ENCODE measurements around the gene PYGO2.

The PYGO2 gene

DNA sequence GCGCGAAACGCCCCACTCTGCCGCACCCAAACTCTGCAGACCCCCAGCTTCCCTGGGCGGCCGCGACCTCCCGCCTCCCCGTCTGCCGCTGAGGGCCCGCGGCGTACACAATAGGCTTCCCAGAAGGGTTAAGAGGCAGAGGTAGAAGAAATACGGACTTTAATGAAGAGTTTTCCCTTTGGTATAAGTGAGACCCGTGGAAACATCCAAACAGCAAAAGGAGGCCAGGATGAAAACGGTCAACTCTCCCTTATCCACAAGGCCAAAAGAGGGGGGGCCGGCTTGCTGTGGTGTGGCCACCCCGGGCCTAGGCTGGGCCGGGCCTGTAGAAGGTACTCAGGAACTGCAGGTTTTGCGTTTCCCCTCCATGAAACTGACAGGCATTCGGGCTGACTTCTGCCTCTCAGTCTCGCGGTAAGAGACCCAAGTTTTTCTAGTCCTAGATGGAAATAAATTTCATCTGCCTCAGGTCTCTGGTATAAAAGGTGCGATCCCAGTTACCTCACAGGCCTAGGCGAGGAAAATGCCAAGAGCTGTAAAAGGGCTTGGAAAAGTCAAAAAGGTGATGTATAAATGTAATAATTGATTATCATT lies 671 bp upstream of the PYGO2 start:
- no peak for DNase-seq (ENCODE audit: low spot score)

DNA sequence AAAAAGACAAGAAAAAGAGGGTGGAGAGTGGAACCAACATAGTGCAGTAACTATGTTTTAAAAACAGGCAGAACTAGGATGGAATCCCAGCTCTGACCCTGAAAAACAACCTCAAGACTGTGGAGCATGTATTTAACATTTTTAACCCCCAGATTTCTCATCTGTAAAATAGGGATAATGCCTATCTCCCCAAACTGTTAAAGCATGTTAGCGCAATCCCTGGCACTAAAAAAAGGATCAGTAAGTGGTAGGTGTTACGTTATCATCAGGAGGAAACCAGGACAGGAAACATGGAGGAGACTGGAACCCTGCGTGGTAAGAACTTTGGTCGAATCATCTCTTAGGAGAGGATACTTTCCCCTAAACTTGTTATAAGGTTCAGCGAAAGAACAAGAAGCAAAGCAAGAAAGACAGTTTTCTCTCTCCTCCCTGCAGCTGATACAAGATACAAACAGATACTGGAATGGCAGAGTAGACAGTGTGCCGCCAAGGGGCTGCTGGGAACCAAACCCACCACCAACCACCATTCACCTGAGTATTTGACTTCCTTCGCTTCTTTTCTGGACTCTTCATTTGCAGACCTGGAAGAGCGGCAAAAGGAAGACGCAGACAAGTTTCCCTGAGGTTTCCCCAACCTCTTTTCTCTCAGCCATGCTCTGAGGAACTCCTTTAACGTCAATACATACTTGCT lies 991 bp downstream of the PYGO2 start:
- DNase-seq (ENCODE audit: low spot score) = no peak

DNA sequence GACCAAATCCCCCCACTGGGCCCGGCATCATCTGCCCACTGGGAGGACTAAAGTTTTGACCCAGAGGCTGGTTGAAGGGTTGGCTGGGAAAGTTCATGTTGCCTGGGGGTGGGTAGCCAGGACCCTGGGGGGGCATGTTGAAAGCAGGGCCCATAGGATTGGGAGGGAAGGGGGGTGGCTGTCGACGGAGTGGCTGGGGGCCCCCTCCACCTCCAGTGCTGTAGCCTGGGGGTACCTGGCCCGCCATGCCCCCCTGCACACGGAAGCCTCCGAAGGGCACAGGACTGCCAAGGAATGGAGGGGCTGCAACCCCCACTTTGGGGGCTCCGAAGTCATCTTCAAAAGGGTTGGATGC lies 2.2 kb downstream of the PYGO2 start:
- DNase-seq (ENCODE audit: low spot score) = no peak

DNA sequence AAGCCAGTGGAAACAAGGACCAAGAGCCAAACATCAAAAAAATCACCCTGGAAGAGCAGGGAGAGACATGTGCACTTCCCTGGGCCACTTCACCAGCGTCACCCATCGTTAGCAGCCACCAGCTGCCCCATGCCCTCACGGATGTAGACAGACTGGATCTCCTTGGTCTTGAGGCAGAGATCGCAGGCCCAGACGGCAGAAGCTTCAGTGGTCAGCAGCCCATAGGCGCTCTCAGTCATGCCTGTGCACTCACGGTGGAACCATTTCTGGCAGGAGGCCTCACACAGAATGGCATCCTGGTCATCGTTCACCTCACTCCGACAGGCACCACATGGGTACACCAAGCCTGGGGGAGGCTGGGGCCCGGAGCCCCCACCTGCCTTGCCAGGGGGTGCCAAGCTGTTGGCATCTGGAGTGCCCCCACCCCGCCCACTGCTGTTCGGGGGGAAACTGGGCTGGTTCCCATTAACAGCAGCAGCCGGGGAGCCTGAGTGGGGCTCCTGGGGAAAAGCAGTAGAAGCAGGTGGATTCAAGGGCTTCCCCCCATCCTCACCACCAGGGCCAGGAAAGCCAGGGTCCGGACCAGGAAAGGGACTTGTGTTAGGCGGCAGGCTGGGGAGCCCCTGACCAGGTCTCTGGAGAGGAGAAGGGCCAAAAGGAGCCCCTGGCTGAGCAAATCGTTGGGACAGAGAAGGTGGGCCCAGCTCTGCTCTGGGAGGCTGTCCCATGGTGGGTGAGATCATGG lies 2.7 kb downstream of the PYGO2 start:
- no peak for DNase-seq (ENCODE audit: low spot score)

DNA sequence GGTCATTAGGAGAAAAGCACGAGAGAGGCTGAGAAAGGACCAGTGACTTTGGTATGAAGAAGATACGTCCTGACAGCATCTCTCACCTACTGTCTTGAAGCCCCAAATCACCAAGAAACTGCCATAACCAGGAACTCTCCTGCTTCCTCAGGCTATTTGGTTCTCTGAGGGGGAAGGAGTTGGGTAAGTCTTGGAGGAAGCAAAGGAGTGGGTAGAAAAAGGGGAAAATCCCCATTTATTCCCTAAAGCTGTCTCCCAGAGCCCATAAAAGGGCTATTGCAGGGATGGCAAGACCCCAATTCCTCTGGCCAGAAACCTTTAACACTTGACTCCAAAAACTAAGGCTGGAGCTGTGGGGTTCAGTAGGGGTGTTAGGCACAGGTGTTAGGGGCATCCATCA lies 3.5 kb downstream of the PYGO2 start:
- DNase-seq (ENCODE audit: low spot score) = no peak

DNA sequence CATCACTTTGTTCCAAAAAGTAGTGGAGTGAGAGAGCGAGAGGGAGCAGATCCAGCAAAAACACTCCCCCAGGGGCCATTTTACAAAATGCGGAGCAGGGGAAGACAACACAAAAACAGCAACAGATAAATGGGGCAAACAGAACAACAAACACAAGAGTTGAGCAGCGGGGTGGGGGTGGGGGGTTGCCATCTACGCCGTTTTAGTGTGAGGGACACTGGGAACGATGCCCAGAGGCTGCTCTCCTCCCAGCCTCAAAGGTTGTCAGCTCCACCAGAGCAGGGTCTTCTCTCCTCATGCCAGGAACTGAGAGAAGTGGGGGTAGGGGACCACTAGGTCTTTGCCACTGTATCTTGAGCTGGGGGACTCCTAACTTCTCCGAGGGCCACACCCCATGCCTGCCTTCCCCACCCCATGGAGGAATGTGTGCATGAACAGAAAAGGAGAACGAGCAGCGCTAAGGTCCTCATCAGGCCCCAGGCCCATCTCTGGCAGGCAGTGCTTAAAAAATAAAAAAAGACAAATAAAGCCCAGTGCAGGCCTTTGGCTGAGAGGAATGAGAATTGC lies 4.4 kb downstream of the PYGO2 start:
- DNase-seq (ENCODE audit: low spot score) = no peak

DNA sequence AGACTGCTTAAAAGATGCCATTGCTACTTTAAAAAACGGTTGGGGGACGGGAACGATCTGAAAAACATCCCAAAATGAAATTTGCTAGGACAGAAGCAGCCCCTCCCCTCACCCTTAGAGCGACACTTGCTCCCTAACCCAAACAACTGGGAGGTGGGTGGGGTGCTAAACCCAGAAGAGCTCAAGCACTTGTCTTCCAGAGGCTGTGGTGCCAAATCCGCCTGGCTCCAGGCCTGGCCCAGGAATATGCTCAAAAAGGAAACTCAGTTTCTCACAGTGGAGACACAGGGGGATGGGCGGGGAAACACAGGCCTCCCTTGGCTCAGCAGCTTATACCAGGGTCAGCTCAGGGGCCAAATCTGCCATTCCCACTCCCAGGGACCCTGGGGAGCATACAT lies 5.0 kb downstream of the PYGO2 start:
- no peak for DNase-seq (ENCODE audit: low spot score)

DNA sequence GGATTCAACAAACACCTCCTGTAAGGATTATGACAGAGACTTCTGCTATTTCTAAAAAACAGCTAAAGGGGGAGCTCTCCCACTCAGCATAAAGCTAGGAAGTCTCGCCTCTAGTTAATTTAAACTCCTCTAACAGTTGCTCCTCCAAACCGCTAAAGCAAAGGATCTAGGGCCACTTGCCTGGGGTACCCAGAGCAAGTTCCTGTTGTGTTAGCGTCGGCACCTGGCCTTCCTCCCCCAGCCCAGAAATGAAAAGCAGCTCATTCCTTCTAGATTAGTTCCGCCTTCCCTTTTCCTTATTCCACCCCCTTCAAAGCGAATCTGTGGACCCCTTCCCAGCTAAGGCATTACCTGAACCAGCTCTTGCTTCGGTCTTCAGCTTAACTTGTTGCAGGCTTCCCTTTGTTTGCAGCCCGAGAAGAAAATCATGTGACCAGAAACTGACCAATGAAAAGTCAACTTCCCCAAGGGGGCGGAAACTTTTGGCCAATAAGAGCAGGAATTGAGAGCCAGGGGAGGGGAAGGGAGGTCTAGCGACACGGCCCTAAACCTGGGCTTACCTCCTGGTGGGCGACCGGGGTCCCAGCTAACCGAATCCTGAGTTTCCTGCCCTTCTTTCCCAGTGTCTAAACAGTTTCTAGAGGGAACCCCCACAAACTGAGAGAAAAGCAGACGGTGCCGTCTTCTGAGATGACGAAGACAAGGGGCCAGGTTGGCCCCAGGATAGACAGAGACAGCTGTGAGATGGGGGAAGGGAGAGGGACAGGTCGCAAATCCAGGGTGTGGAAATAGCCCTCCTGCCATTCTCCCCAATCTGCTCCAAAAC lies 5.7 kb downstream of the PYGO2 start, which contains the start of gene PBXIP1:
Gene PBXIP1 (minus strand): TSS at position 382 of the 826 bp plus-strand sequence. CDS start 2,378 bp downstream, outside the sequence.
- DNase-seq (ENCODE audit: low spot score) = peak; percentile 97

DNA sequence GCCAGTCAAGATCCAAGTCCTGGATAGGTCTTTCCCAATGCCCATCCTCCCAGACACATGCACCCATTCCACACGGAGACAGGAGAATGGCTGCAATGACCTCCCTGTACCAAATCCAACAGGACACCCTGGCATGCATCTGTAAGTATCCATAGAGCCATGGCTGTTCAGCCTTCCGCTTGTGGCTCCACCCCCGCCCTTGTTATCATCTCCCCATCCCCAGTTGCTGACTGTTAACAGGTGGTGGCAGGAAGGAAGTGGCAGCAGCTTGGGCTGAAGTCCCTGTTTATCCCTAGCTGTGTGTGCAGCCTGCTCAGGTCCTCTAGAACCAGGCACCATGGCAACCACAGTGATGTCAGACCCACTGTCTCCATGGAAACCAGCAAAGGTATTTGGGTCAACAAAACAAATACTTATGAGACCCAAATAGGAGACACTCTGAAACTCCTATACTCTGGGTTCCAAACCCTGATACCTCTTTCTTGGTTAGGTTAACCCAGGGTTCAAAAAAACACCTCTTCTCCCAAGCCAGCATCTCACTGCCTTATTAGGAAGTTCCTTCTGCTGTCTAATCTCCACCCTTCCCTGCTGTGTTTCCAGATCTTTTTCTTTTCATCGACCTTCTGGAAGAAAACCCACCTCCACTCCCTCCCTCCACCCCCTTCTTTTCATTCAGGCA lies 6.4 kb downstream of the PYGO2 start:
- DNase-seq (ENCODE audit: low spot score) = peak; percentile 77

DNA sequence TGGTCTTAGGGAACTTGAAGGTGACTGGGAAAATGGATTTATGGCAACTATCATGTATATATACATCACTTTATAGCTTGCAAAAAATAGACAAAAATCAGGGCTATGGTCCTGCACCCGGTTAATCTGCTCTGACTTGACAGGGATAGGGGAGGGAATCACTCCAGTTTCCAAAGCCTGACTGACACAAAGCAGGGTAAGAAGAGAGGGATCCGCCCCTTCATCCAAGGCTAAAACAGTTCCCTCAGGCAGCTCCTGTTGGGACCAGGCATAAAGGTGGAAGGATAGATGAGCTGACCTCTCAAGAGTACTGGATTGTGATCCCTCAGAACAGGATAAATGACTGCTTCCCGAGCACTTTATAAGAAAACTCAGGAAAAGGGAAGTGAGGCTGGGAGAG lies 7.0 kb downstream of the PYGO2 start:
- no peak for DNase-seq (ENCODE audit: low spot score)

DNA sequence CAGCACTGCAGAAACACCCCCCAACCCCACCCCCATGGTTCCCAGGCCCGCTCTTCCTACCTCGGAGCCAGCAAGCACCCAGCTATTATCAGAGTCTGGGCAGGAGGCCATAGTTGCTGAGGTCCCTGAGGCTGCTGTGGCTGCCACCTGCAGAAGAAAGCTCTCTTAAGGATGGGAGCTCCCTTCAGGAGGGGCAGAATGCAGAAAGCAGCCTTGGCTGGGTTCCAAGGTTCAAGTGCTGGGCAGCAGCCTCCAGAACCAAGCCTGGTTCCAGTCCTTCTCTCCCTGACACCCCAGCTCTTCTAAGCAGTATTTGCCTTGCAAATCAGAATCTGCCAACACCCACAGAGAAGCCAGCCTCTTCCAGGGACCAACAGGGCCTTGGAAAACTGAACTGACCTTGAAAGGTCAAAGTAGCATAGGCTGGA lies 8.0 kb downstream of the PYGO2 start:
- no peak for DNase-seq (ENCODE audit: low spot score)

DNA sequence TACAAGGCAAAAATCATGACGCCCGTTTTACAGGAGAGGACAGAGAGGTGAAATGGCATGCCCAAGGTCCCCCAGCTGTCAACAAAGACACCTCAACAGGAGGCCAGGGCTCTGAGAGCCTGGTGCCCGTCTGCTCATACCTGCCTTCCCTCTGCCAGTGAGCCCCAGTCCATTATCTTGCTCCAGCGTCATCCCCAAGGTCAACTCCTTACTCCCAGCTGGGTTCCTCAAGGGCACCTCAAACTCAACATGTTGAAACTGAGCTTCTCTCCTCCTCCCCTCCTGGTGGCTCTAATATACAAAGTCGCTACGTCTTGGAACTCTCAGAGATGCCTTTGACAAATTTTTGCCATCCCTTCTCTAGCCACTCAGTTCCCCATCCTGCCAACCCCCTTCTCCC lies 8.9 kb downstream of the PYGO2 start:
- no peak for DNase-seq (ENCODE audit: low spot score)

DNA sequence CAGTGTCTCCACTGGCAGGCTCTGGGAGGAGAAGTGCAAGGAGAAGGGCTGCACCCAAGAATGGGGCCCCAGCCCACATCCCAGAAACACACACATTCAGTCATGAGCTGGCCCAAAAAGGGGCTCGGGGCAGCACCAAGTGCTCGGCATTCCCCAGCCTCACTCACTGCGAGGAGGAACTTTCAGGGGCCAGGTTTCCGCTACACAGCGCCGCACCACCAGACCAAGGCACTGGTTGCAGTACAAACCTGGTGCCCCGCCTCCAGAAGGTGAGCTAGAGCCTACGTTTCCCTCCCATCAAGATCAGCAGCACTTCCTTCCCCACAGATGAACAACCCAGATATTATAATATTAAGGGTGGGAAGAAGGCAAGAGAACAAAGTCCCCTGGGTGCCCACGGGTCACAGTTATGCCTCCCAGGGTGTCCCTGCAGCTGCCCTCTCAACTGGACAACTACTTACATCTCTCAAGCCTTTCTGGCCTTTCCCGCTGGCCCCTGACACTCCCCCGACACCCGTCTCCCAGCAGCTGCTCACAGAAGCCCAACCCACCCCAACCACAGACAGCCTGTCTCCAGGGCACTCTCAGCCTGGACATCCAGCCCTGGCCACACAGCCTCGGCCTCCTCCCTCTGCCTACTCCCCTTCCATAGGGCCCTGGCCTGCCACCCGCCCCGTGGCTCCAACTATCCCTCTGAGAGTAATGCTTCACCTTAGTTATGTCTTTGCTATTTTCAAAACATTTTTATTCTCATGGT lies 9.5 kb downstream of the PYGO2 start:
- no peak for DNase-seq (ENCODE audit: low spot score)

DNA sequence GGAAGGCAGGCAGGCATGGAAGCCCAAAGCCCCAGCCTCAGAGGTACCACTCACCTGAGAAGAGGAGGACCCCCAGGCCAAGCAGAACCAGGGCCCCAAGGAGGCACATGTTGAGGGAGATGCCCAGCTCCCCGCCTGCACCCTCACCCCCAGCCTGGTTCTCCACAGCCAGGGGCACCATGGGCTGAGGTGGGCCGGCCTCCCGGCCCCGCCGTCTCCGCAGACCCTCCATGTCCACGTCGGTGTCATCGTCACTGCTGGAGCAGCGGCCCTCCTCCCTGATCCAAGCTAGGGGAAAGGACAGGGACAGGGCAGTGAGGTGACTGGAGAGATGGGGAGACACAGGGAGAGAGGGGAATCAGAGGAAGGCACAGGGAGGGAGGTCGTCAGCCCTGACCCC lies 13.5 kb downstream of the PYGO2 start:
- DNase-seq (ENCODE audit: low spot score) = no peak

DNA sequence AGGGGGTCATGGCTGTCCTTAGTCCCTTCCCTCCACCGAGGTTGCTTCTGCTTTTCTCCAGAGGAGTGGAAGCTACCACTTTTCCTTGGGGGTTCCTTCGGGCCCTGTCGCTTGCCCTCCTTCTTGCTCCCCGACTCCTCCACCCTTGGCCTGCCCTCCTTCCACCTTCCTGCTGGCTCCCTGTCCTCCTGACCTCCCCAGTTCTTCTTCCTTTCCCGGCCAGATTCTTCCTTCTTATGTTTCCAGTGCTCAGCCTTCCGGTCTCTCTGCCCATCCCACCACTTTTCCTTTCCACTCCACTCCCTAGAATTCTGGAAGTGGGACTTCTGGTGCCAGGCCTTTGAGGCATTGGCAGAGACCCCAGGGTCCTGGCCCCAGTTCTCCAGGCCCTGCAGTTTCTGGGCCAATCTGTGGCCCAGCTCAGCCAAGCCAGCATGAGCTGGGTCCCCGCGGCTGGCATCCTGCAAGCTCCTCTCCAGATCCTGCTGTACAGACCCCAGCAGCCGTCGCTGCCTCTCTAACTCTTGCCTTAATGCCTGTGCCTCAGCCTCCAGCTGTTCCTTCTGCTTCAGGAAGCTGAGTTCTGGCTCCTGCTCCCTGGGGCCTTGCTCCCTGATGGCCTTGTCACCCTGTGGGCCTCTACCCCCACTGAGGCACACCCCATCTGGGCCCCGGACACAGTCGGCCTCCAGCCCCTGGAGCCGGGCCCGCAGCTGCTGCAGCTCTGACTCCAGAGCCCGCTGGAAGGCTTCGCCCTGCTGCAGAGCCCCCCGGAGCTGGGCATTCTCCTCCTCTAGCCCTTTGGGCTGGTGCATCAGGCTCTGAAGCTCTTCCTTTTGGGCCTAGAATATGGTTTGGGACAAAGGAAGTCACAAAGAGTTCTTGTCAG lies 15.4 kb downstream of the PYGO2 start:
- no peak for DNase-seq (ENCODE audit: low spot score)

DNA sequence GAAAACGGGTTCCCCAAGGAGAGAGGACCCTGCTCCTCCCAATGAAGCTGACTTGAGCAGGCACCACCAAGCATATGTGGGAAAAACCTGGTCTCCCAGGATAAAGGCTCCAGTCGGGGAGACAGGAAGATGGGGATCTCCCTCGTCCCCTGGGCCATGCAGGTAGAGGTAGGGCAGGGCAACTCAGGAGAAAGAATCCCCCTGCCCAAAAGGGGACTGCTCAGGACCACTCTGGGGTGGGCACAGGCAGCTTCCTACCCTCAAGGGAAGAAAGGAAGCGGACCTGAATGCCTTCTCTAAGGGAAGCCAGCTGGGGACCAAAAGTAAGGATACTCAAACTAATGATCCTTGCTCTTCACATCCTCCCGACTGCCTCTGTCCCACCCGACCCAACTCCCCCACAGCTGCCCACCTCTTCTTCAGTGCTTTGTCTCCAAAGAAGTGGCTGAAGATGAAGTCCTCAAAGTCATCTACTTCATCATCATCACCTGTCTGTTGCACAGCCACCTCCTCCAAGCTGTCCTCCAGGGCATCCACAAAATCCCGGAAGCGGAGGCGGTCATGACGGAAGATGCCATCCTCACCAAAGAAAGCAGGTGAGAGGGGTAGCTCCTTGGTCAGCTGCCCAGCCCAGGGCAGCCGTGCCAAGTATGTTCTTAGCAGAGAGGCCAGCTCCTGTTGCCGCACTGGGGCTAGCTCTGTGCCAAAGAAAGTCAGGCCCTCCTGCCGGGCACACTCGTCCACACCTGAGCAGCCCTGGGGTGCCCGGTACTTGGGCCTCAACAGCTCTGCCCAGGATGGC lies 16.2 kb downstream of the PYGO2 start:
- no peak for DNase-seq (ENCODE audit: low spot score)

DNA sequence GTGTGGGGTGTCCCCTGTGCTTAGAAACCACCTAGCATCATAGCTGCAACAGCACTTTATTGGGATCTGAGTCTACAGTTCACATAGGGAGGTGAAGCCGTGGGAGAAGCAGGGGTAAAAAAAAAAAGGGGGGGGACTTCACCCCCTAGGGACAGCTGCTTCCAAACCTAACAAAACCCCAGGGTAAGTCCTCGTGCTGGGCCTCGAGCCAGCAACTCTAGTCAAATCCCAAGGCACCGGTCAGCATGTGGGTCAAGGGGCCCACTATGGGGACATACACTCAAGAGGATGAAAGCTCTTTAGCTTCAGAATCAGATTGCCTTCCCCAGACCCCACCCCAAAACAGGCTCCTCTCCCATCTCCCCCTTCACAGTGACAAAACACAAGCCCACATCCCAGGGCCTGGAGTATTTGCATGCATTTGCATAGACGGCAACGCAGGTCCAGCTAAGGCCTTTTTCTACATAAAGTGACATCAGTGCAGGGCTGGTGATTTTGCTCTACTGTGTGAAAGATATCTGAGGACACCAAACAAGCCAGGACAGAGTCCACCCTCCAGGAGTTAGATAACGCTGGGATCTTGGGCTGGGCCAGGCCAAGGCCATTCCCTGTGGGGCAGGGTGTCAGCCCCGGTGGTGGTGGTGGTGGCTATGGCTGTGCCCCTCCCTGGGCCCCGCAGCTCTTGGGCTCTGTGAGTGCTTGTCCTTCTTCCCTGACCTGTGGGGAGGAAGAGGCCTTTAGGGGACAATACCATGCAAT lies 17.0 kb downstream of the PYGO2 start:
- DNase-seq (ENCODE audit: low spot score) = no peak
